ENCODE measurements around the gene GALK1. TPM values are rescaled to one million over a fixed set of nuclear protein-coding genes. Genes with fewer than 3 reads are reported as not detected.
A peak's percentile ranks its signal among the peaks of the same experiment; 100 is the strongest.

The GALK1 gene
- total and polyA plus RNA-seq, 9 of the 15 experiments (the other 6 are each of a cell fraction or from before 2014, with no cell fraction given), result 0.45 to 51.6 (median 17.4) TPM

DNA sequence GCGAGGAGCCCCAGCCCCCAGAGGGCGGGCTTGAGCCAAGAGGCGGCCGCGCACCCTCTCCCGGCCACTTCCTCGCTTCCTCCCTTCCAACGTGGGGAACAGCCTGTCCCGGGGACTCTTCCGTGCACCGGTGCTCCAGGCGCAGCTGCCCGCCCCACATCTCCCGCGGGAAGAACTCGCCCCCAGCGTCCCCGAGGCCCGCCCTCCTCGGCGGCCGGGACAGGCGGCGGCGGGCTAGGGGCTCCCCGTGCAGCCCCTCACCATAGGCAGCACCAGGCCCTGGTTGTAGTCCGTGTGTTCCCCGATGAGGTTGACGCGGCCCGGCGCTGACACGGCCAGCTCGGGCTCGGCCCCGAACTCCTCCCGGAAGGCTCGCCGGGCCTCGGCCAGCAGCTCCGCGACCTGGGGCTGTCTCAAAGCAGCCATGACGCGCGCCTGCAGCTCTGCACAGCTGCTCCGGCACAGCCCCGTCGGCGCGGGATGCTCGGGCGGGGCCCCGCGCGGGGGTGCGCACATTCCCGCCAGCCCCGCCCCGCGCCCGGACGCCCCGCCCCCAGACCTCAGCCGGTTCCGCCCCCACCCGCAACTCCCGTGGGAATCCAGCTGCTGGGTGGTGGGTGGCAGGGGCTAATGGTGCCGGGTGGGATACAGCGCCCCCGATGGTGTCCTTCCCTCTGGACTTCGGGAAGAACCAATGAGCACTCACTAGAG, at the start of gene GALK1 (continued):
- TF ChIP-seq, protein P1, sequence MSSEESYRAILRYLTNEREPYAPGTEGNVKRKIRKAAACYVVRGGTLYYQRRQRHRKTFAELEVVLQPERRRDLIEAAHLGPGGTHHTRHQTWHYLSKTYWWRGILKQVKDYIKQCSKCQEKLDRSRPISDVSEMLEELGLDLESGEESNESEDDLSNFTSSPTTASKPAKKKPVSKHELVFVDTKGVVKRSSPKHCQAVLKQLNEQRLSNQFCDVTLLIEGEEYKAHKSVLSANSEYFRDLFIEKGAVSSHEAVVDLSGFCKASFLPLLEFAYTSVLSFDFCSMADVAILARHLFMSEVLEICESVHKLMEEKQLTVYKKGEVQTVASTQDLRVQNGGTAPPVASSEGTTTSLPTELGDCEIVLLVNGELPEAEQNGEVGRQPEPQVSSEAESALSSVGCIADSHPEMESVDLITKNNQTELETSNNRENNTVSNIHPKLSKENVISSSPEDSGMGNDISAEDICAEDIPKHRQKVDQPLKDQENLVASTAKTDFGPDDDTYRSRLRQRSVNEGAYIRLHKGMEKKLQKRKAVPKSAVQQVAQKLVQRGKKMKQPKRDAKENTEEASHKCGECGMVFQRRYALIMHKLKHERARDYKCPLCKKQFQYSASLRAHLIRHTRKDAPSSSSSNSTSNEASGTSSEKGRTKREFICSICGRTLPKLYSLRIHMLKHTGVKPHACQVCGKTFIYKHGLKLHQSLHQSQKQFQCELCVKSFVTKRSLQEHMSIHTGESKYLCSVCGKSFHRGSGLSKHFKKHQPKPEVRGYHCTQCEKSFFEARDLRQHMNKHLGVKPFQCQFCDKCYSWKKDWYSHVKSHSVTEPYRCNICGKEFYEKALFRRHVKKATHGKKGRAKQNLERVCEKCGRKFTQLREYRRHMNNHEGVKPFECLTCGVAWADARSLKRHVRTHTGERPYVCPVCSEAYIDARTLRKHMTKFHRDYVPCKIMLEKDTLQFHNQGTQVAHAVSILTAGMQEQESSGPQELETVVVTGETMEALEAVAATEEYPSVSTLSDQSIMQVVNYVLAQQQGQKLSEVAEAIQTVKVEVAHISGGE (CRISPR knock-in tag; IDR thresholded peaks at IDR 0.05), result peak; percentile 16 to 82 (median 56); a peak in 4 of 6 replicates
- TF ChIP-seq NBN (IDR thresholded peaks at IDR 0.05; ENCODE audit: low read depth) (peak; percentile 44), ZNF134 (CRISPR knock-in tag; conservative IDR thresholded peaks at IDR 0.05) (no peak), RNF219 (CRISPR knock-in tag; IDR thresholded peaks at IDR 0.05) (no peak), ZNF766 (CRISPR knock-in tag; conservative IDR thresholded peaks at IDR 0.05) (peak; percentile 60; the same call in 1 of the 2 replicates), RBM14 (IDR thresholded peaks at IDR 0.05; ENCODE audit: borderline replicate concordance, insufficient read depth, low read depth, low read length) (0 out of 2 replicates have a peak, but pooled peaks have one; percentile 85), TGIF2 (CRISPR knock-in tag; IDR thresholded peaks at IDR 0.05) (no peak), ZBTB9 (CRISPR knock-in tag; IDR thresholded peaks at IDR 0.05) (peak; percentile 67; the same call in 1 of the 2 replicates), SAP30 (IDR thresholded peaks at IDR 0.05; ENCODE audit: borderline replicate concordance, insufficient read depth, low read depth, low read length, poor library complexity, severe bottlenecking) (peak; percentile 74), GATAD2A (IDR thresholded peaks at IDR 0.05) (no peak)

Measured in K562 (cell line).